Psoas muscle (tissue), 8 donors: ENCODE data around the gene DDX39B. TPM values are rescaled to one million over a fixed set of nuclear protein-coding genes. Genes with fewer than 3 reads are reported as not detected.
"Not testable (repeated sequence)": the region's sequence is repeated elsewhere in the genome, so short reads cannot be mapped to it uniquely, and the experiment has no call there.

Experiments used
- ATAC-seq, 4 donors: fragments of 200-7000 bp; cut with Tn5 transposase; one replicate each; pipeline ENCODE4 v1.9.1; 2020; ENCODE audit warnings: moderate library complexity in 3 of 4, mild to moderate bottlenecking in 2 of 4
- DNase-seq, 2 donors: peaks; one replicate each; pipeline ENCODE4 v3.0.0-alpha.2; 2020
- H3K27ac ChIP-seq: fragments of 200-600 bp; one replicate; pipeline ENCODE4 v1.8.0; 2022
- H3K27me3 ChIP-seq, 3 donors: fragments of 200-600 bp in 1 of 3; one replicate each; pipeline versions ENCODE4 v1.6.1 to v1.8.0; 2013 to 2022; ENCODE audit warnings: low read length in 2 of 3, mild to moderate bottlenecking in 2 of 3, moderate library complexity in 1 of 3; ENCODE audit not compliant: insufficient read depth in 3 of 3
- H3K36me3 ChIP-seq, 2 donors: fragments of 200-600 bp in 1 of 2; one replicate each; pipeline versions ENCODE4 v1.6.1 to v1.8.0; 2013 to 2022; ENCODE audit warnings: low read depth in 1 of 2, mild to moderate bottlenecking in 1 of 2, moderate library complexity in 1 of 2; ENCODE audit not compliant: insufficient read depth in 1 of 2
- H3K4me1 ChIP-seq: fragments of 200-600 bp; one replicate; pipeline ENCODE4 v1.8.0; 2022
- H3K4me3 ChIP-seq: fragments of 200-600 bp; one replicate; pipeline ENCODE4 v1.8.0; 2022; ENCODE audit warnings: mild to moderate bottlenecking
- H3K9me3 ChIP-seq: fragments of 200-600 bp; one replicate; pipeline ENCODE4 v1.8.0; 2022
- WGBS, 3 donors: extraction: QIAGEN DNeasy Blood & Tissue Kit; methylation state at CpG; one replicate each; pipeline versions ENCODE4 v1.1.6 to v1.1.7; 2013; 5-methylcytosine and 5-hydroxymethylcytosine counted together
- intact Hi-C, 2 donors: fragments of 100-400 bp; cut with DNase I; formaldehyde crosslinking; loops; one replicate each; pipeline versions ENCODE4 v1.11.0 to v1.14.2; 2022
- polyA plus RNA-seq, 3 donors: library from polyadenylated mRNA; stranded (reverse); fragments of 200-250 nt; gene quantifications; one replicate each; pipeline ENCODE4 v1.2.3, GENCODE V29; 2013
- total RNA-seq, 4 donors: library from RNA; stranded (reverse); fragmentation: NEBNext Ultra II Directional in 2 of 4; extraction: Animal tissue kit (Norgen Biotek cat#: 25700) in 2 of 4; gene quantifications; one replicate each; pipeline versions ENCODE4 v1.2.1 to v1.2.4, GENCODE V29; 2021 to 2023
- TF ChIP-seq, protein P1 (sequence below): fragments of 200-600 bp; IDR thresholded peaks from one replicate; pipeline ENCODE4 v1.8.0; 2022; ENCODE audit warnings: antibody characterized with exemption
- donor health status: healthy with polysubstance abuse.
- donor health status: DM: no; HTN: no; CAD: no; lungs with moderate emphysema.
- donor health status: Bipolar disorder and iron deficiency.
- donor health status: healthy.
- donor health status: DM: yes; HTN: yes; CAD: no.
- donor health status: DM: no; HTN: no; CAD: no.
- donor health status: DM: no; HTN: no; CAD: no.
- donor health status: DM: yes; HTN: yes; CAD: no.

Gene DDX39B
- total and polyA plus RNA-seq, 7 donors, result 128 to 186 (median 148) TPM

GRCh38 chr6:31513456-31514165 lies 28.2 kb downstream of the DDX39B start:
- no peaks in the 10 kb centered on the region for H3K4me1 ChIP-seq
- 51 to 59% (median 55%) methylated on average over 5 of the region's 5 CpGs for WGBS, 3 donors
- no peaks in the 10 kb centered on the region for H3K36me3 ChIP-seq
- TF ChIP-seq, protein P1, sequence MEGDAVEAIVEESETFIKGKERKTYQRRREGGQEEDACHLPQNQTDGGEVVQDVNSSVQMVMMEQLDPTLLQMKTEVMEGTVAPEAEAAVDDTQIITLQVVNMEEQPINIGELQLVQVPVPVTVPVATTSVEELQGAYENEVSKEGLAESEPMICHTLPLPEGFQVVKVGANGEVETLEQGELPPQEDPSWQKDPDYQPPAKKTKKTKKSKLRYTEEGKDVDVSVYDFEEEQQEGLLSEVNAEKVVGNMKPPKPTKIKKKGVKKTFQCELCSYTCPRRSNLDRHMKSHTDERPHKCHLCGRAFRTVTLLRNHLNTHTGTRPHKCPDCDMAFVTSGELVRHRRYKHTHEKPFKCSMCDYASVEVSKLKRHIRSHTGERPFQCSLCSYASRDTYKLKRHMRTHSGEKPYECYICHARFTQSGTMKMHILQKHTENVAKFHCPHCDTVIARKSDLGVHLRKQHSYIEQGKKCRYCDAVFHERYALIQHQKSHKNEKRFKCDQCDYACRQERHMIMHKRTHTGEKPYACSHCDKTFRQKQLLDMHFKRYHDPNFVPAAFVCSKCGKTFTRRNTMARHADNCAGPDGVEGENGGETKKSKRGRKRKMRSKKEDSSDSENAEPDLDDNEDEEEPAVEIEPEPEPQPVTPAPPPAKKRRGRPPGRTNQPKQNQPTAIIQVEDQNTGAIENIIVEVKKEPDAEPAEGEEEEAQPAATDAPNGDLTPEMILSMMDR, result no peak
- H3K27me3 ChIP-seq, result peaks cover 0 to 3% (median 2%) of the 10 kb centered on the region in 3 donors
- H3K27ac ChIP-seq, result no peak overlapping the region
- DNase-seq, result no peak
- no peak for ATAC-seq
- intact Hi-C loops, result no loop called here
- H3K4me3 ChIP-seq, result no peak overlapping the region
- H3K9me3 ChIP-seq, result no peaks in the 10 kb centered on the region

DNA sequence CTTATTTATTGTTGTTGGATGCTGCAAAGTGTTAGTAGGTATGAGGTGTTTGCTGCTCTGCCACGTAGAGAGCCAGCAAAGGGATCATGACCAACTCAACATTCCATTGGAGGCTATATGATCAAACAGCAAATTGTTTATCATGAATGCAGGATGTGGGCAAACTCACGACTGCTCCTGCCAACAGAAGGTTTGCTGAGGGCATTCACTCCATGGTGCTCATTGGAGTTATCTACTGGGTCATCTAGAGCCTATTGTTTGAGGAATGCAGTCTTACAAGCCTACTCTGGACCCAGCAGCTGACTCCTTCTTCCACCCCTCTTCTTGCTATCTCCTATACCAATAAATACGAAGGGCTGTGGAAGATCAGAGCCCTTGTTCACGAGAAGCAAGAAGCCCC lies 31.8 kb downstream of the DDX39B start:
- peaks cover 0 to 2% (median 0%) of the 10 kb centered on the region in 3 donors for H3K27me3 ChIP-seq
- 69 to 77% (median 72%) methylated on average over 4 of the region's 4 CpGs for WGBS, 3 donors
- ATAC-seq (no peak), DNase-seq (no peak)
- intact Hi-C loops, result no loop called here
- TF ChIP-seq, protein P1, result no peak
- H3K4me3 ChIP-seq, result no peak overlapping the region
- H3K4me1 ChIP-seq, result no peaks in the 10 kb centered on the region
- no peak overlapping the region for H3K27ac ChIP-seq
- H3K9me3 ChIP-seq, result no peaks in the 10 kb centered on the region
- H3K36me3 ChIP-seq, result no peaks in the 10 kb centered on the region

DNA sequence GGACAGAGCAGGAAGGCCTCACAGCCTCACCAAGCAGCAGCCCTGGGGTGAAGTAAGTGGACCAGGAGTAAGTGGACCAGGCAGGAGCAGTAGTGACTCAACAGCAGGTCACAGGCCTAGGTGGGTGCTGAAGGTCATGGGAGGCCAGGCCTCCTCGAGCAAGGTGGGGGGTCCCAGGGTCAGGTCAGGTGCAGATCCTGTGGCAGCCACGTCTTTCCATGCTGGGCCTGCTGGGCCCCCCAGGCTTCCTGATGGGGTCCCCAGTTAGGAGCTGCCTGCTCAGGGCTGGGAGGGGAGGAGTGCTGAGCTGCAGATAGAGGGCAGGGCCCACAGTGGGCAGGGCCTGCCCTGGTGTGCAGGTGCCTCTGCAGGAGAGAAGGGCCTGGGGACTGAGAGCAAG lies 32.8 kb downstream of the DDX39B start:
- WGBS, 3 donors, result 35 to 42% (median 39%) methylated on average over 2 of the region's 2 CpGs
- not testable (repeated sequence) for H3K27me3 ChIP-seq, H3K36me3 ChIP-seq, H3K4me3 ChIP-seq, H3K27ac ChIP-seq, H3K9me3 ChIP-seq, DNase-seq, H3K4me1 ChIP-seq
- ATAC-seq, result peak in 1 of 4 donors; percentile 43
- intact Hi-C loops, result loop anchor here in 1 of 2 donors (5.0 kb wide), 1 partner anchor 402 kb away; no protein-coding TSS in a partner anchor

GRCh38 chr6:31502586-31502985 lies 39.2 kb downstream of the DDX39B start:
- peaks cover 0 to 25% (median 6%) of the 10 kb centered on the region in 3 donors for H3K27me3 ChIP-seq
- no peak for DNase-seq
- H3K4me3 ChIP-seq, result no peak overlapping the region
- H3K9me3 ChIP-seq, result peaks cover 4% of the 10 kb centered on the region
- H3K36me3 ChIP-seq, result no peaks in the 10 kb centered on the region
- no peaks in the 10 kb centered on the region for H3K4me1 ChIP-seq
- TF ChIP-seq, protein P1, result no peak
- intact Hi-C loops, result no loop called here
- no peak for ATAC-seq
- H3K27ac ChIP-seq, result no peak overlapping the region

DNA sequence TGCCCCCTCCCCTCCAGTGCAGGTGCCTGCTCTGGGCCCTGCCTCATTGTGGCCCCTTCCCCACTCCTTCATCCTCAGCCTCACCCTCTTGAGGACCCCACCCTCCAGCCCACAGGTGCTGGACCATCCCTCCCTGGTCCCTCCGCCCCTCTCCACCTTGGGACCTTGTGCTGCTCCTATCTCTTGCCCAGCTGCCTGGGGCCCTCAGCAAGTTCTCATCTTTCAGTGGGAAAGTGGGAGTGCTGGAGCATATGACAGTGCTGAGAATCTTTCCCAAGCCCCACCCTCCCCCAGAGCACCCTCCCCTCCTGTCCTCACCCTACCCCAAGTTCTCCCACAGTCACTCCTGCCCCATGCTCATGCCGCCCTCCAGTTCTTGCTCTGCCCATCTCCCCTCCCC lies 42.2 kb downstream of the DDX39B start:
- H3K4me1 ChIP-seq, DNase-seq, H3K36me3 ChIP-seq, H3K9me3 ChIP-seq, ATAC-seq, H3K4me3 ChIP-seq, H3K27ac ChIP-seq: not testable (repeated sequence)
- intact Hi-C loops, result loop anchor here in 1 of 2 donors (5.0 kb wide), 1 partner anchor 43 kb away; the partner anchor contains the start of gene DDX39B
- WGBS, 3 donors, result 60 to 100% methylated on average over 1 of the region's 2 CpGs; no CpG with 5 or more reads in 1 of the 3 donors
- peaks cover 0 to 28% (median 8%) of the 10 kb centered on the region in 3 donors for H3K27me3 ChIP-seq
